ENCODE results near the gene CDH15.

- TF ChIP-seq ELF1 (IDR thresholded peaks at IDR 0.05; ENCODE audit: borderline replicate concordance, low read depth): no peak
- no peak for TF ChIP-seq EZH2 (IDR thresholded peaks at IDR 0.05)
- TF ChIP-seq, protein P1, sequence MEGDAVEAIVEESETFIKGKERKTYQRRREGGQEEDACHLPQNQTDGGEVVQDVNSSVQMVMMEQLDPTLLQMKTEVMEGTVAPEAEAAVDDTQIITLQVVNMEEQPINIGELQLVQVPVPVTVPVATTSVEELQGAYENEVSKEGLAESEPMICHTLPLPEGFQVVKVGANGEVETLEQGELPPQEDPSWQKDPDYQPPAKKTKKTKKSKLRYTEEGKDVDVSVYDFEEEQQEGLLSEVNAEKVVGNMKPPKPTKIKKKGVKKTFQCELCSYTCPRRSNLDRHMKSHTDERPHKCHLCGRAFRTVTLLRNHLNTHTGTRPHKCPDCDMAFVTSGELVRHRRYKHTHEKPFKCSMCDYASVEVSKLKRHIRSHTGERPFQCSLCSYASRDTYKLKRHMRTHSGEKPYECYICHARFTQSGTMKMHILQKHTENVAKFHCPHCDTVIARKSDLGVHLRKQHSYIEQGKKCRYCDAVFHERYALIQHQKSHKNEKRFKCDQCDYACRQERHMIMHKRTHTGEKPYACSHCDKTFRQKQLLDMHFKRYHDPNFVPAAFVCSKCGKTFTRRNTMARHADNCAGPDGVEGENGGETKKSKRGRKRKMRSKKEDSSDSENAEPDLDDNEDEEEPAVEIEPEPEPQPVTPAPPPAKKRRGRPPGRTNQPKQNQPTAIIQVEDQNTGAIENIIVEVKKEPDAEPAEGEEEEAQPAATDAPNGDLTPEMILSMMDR (IDR thresholded peaks at IDR 0.05 in 2 of 3, conservative IDR thresholded peaks at IDR 0.05 in 1 of 3; ENCODE audit: borderline replicate concordance in 1 of 3, insufficient read depth in 1 of 3, low read depth in 2 of 3, low read length in 2 of 3): no peak
- TF ChIP-seq POLR2AphosphoS5 (IDR thresholded peaks at IDR 0.05; ENCODE audit: low read depth, low read length): no peak; the same call in 1 of the 2 replicates
- no peak for TF ChIP-seq TCF7L2 (IDR thresholded peaks at IDR 0.05; ENCODE audit: borderline replicate concordance, extremely low read depth, insufficient read depth, insufficient read length)
Measured at GRCh38 chr16:89243664-89244063, 72.1 kb downstream of the CDH15 start.

All from HCT116 (cell line).